Measurements from ENCODE around the gene GMCL2. TPM values are rescaled to one million over a fixed set of nuclear protein-coding genes. Genes with fewer than 3 reads are reported as not detected.

The GMCL2 gene
- total RNA-seq, 1 experiment from 2014 or later = not detected

GRCh38 chr5:178180141-178180863, 6.9 kb downstream of the GMCL2 start:
- H3K4me2 ChIP-seq (ENCODE audit: low read length) = no peak overlapping the region
- H3K79me2 ChIP-seq (ENCODE audit: insufficient read depth, low read length) = no peaks in the 10 kb centered on the region
- H2AFZ ChIP-seq (ENCODE audit: low read depth, low read length, poor library complexity, severe bottlenecking) = no peak overlapping the region
- no peaks in the 10 kb centered on the region for H3K36me3 ChIP-seq (ENCODE audit: control insufficient read depth in 1 of 2, insufficient read depth in 2 of 2, low read length in 2 of 2)
- intact Hi-C loops (cut with micrococcal nuclease) = no loop called here
- H3K27me3 ChIP-seq (ENCODE audit: insufficient read depth, low read length) = no peaks in the 10 kb centered on the region
- ATAC-seq = no peak
- ChIA-PET POLR2A (no interaction called here), CTCF (no interaction called here), RAD21 (ENCODE audit: low non-redundant PET in 1 of 2, low total read pairs in 2 of 2, uncharacterized antibody in 2 of 2, unreplicated experiment in 2 of 2) (no interaction called here)
- H4K20me1 ChIP-seq (ENCODE audit: insufficient read depth) = no peaks in the 10 kb centered on the region
- DNase-seq (ENCODE audit: low read depth, low spot score) = no peak
- no peaks in the 10 kb centered on the region for H3K9me2 ChIP-seq (ENCODE audit: insufficient read depth)
- H3K9me3 ChIP-seq (ENCODE audit: control insufficient read depth in 1 of 2, insufficient read depth in 1 of 2, low read depth in 1 of 2, low read length in 2 of 2) = no peaks in the 10 kb centered on the region
- TF ChIP-seq RAD21 (IDR thresholded peaks at IDR 0.05; ENCODE audit: low read depth) (no peak), ZFX (IDR thresholded peaks at IDR 0.05) (no peak)
- no TSS peak for BruUV-seq (replicated peaks)
- no peaks in the 10 kb centered on the region for H3K4me1 ChIP-seq (ENCODE audit: control insufficient read depth in 1 of 2, insufficient read depth in 2 of 2, low read length in 2 of 2)
- H3K27ac ChIP-seq (ENCODE audit: low read depth, low read length) = no peak overlapping the region
- no peak overlapping the region for H3K9ac ChIP-seq (ENCODE audit: low read length)
- H3K4me3 ChIP-seq (replicated peaks in 1 of 2; ENCODE audit: low read depth in 1 of 2, low read length in 2 of 2) = no peak overlapping the region

GRCh38 chr5:178177569-178177968, 9.6 kb downstream of the GMCL2 start:
- ATAC-seq (peak; percentile 69), DNase-seq (ENCODE audit: low read depth, low spot score) (no peak)
- no peak overlapping the region for H3K9ac ChIP-seq (ENCODE audit: low read length)
- H3K4me3 ChIP-seq (replicated peaks in 1 of 2; ENCODE audit: low read depth in 1 of 2, low read length in 2 of 2) = no peak overlapping the region
- no peaks in the 10 kb centered on the region for H3K9me3 ChIP-seq (ENCODE audit: control insufficient read depth in 1 of 2, insufficient read depth in 1 of 2, low read depth in 1 of 2, low read length in 2 of 2)
- H3K27me3 ChIP-seq (ENCODE audit: insufficient read depth, low read length) = no peaks in the 10 kb centered on the region
- H4K20me1 ChIP-seq (ENCODE audit: insufficient read depth) = no peaks in the 10 kb centered on the region
- H3K4me1 ChIP-seq (ENCODE audit: control insufficient read depth in 1 of 2, insufficient read depth in 2 of 2, low read length in 2 of 2) = no peaks in the 10 kb centered on the region
- ChIA-PET RAD21 (ENCODE audit: low non-redundant PET in 1 of 2, low total read pairs in 2 of 2, uncharacterized antibody in 2 of 2, unreplicated experiment in 2 of 2) (no interaction called here), POLR2A (no interaction called here), CTCF (no interaction called here)
- no peak overlapping the region for H3K4me2 ChIP-seq (ENCODE audit: low read length)
- TF ChIP-seq ZFX (IDR thresholded peaks at IDR 0.05) (no peak), EZH2phosphoT487 (IDR thresholded peaks at IDR 0.05; ENCODE audit: borderline replicate concordance) (no peak), FOSL1 (IDR thresholded peaks at IDR 0.05; ENCODE audit: low read depth) (no peak), SP1 (IDR thresholded peaks at IDR 0.05; ENCODE audit: low read depth) (no peak), POLR2AphosphoS5 (IDR thresholded peaks at IDR 0.05; ENCODE audit: low read depth, low read length) (no peak), CEBPB (IDR thresholded peaks at IDR 0.05; ENCODE audit: low read depth) (no peak), RAD21 (IDR thresholded peaks at IDR 0.05; ENCODE audit: low read depth) (no peak), JUND (IDR thresholded peaks at IDR 0.05) (no peak), SRF (IDR thresholded peaks at IDR 0.05; ENCODE audit: low read depth) (no peak)
- no peak overlapping the region for H3K27ac ChIP-seq (ENCODE audit: low read depth, low read length)
- no TSS peak for BruUV-seq (replicated peaks)
- no peaks in the 10 kb centered on the region for H3K36me3 ChIP-seq (ENCODE audit: control insufficient read depth in 1 of 2, insufficient read depth in 2 of 2, low read length in 2 of 2)
- no peak overlapping the region for H2AFZ ChIP-seq (ENCODE audit: low read depth, low read length, poor library complexity, severe bottlenecking)
- H3K9me2 ChIP-seq (ENCODE audit: insufficient read depth) = no peaks in the 10 kb centered on the region
- intact Hi-C loops (cut with micrococcal nuclease) = no loop called here
- H3K79me2 ChIP-seq (ENCODE audit: insufficient read depth, low read length) = no peaks in the 10 kb centered on the region
